GM10266 (cell line): ENCODE results near the gene CES2.
"Not testable (repeated sequence)": the region's sequence is repeated elsewhere in the genome, so short reads cannot be mapped to it uniquely, and the experiment has no call there.

Experiments used
- DNase-seq: peaks from one replicate; pipeline ENCODE4 v3.0.0; 2012; ENCODE audit errors: extremely low spot score
- TF ChIP-seq, protein P1 (sequence below): IDR thresholded peaks from 2 replicates; pipeline ENCODE4 v1.5.1; 2012; ENCODE audit warnings: mild to moderate bottlenecking, low read depth; ENCODE audit not compliant: control insufficient read depth, insufficient read depth; ENCODE audit errors: missing control alignments

CES2 gene

DNA sequence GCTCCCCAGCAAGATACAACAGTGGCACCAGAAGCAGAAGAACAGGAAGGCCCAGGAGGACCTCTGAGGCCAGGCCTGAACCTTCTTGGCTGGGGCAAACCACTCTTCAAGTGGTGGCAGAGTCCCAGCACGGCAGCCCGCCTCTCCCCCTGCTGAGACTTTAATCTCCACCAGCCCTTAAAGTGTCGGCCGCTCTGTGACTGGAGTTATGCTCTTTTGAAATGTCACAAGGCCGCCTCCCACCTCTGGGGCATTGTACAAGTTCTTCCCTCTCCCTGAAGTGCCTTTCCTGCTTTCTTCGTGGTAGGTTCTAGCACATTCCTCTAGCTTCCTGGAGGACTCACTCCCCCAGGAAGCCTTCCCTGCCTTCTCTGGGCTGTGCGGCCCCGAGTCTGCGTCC, 37.7 kb downstream of the CES2 start:
- no peak for DNase-seq
- TF ChIP-seq, protein P1, sequence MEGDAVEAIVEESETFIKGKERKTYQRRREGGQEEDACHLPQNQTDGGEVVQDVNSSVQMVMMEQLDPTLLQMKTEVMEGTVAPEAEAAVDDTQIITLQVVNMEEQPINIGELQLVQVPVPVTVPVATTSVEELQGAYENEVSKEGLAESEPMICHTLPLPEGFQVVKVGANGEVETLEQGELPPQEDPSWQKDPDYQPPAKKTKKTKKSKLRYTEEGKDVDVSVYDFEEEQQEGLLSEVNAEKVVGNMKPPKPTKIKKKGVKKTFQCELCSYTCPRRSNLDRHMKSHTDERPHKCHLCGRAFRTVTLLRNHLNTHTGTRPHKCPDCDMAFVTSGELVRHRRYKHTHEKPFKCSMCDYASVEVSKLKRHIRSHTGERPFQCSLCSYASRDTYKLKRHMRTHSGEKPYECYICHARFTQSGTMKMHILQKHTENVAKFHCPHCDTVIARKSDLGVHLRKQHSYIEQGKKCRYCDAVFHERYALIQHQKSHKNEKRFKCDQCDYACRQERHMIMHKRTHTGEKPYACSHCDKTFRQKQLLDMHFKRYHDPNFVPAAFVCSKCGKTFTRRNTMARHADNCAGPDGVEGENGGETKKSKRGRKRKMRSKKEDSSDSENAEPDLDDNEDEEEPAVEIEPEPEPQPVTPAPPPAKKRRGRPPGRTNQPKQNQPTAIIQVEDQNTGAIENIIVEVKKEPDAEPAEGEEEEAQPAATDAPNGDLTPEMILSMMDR, result no peak

DNA sequence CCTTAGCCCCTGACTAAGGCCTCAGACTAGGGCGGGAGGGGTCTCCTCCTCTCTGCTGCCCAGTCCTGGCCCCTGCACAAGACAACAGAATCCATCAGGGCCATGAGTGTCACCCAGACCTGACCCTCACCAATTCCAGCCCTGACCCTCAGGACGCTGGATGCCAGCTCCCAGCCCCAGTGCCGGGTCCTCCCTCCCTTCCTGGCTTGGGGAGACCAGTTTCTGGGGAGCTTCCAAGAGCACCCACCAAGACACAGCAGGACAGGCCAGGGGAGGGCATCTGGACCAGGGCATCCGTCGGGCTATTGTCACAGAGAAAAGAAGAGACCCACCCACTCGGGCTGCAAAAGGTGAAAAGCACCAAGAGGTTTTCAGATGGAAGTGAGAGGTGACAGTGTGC, 38.4 kb downstream of the CES2 start:
- TF ChIP-seq, protein P1, result no peak
- DNase-seq, result no peak

DNA sequence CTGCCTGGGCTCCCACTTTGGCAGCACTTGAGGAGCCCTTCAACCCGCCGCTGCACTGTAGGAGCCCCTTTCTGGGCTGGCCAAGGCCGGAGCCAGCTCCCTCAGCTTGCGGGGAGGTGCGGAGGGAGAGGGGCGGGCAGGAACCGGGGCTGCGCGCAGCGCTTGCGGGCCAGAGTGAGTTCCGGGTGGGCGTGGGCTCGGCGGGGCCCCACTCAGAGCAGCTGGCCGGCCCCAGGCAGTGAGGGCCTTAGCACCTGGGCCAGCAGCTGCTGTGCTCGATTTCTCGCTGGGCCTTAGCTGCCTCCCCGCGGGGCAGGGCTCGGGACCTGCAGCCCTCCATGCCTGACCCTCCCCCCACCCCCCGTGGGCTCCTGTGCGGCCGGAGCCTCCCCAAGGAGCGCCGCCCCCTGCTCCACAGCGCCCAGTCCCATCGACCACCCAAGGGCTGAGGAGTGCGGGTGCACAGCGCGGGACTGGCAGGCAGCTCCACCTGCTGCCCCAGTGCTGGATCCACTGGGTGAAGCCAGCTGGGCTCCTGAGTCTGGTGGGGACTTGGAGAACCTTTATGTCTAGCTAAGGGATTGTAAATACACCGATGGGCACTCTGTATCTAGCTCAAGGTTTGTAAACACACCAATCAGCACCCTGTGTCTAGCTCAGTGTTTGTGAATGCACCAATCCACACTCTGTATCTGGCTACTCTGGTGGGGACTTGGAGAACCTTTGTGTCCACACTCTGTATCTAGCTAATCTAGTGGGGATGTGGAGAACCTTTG, 39.0 kb downstream of the CES2 start:
- not testable (repeated sequence) for DNase-seq

DNA sequence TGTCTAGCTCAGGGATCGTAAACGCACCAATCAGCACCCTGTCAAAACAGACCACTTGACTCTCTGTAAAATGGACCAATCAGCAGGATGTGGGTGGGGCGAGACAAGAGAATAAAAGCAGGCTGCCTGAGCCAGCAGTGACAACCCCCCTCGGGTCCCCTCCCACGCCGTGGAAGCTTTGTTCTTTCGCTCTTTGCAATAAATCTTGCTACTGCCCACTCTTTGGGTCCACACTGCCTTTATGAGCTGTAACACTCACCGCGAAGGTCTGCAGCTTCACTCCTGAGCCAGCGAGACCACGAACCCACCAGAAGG, 39.6 kb downstream of the CES2 start:
- not testable (repeated sequence) for DNase-seq

DNA sequence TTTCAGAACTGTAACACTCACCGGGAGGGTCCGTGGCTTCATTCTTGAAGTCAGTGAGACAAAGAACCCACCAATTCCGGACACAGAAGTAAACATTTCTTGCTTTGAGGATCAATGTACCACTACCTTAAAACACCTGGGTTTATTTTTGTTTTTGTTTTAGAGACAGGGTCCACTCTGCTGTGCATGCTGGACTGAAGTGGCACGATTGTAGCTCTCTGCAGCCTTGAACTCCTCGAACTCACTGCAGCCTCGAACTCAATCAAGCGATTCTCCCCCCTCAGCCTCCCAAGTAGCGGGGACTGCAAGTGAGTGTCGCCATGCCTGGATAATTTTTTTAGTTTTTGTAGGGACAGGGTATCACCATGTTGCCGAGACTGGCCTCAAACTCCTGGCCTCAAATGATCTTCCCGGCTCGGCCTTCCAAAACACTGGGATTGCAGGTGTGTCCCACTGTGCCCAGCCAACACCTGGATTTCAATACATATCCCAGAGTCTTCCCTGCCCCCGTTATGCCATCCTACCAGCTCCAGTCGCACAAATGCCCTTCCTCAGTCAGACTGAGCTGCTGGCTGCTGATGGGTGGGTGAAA, 40.1 kb downstream of the CES2 start:
- TF ChIP-seq, protein P1, result no peak
- no peak for DNase-seq

DNA sequence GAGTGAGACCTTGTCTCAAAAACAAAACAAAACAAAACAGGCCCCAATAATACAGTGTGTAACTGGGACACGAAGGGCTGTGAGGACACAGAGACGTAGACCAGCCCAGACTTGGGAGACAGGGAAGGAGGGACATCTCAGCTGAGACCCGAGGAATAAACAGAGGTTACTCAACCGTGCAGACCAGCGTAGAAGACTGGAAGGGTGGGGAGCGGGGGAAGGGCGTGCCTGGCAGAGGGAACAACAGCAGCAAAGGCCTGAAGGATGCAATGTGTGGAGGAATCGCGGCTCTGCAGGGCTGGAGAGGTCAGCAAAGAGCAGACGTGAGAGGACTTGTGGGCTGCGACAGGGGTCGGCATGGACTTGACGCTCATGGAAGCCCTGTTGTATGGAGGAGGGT, 41.4 kb downstream of the CES2 start:
- no peak for DNase-seq
- TF ChIP-seq, protein P1, result no peak

DNA sequence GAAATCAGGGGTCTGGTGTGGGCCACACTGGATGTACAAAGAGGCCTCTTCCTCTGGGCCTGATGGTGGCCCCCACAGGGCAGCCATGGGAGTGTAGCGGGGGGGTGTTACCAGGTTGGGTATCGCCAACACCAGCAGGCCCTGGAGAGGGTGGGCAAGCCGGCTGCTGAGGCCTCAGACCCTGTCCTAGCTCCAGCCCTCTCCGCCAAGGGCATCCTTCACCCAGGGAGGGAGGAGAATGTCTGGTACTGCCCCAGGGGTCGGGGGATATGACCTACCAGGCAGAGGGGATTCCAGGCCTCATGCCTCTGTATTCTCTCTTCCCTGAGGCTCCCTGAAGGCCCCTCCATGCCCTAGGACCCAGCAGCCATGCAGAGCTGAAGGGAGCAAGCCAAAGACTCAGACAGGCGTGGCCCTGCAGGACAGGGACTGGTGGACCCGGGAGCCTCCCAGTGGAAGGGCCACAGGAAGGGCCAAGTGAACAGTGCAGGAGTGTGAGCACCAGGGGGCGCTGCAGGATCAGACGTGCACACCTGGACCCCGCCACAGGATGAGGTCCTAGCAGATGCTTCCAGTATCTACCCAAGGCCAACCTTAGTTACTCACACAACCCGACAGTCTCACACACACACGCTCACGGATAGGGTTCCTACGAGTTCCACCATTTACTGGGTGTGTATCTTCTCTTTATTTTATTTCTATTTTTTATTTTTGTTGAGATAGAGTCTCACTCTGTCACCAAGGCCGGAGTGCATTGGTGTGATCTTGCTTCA, 42.2 kb downstream of the CES2 start:
- peak; percentile 91 for DNase-seq
- TF ChIP-seq, protein P1, result peak; percentile 98

DNA sequence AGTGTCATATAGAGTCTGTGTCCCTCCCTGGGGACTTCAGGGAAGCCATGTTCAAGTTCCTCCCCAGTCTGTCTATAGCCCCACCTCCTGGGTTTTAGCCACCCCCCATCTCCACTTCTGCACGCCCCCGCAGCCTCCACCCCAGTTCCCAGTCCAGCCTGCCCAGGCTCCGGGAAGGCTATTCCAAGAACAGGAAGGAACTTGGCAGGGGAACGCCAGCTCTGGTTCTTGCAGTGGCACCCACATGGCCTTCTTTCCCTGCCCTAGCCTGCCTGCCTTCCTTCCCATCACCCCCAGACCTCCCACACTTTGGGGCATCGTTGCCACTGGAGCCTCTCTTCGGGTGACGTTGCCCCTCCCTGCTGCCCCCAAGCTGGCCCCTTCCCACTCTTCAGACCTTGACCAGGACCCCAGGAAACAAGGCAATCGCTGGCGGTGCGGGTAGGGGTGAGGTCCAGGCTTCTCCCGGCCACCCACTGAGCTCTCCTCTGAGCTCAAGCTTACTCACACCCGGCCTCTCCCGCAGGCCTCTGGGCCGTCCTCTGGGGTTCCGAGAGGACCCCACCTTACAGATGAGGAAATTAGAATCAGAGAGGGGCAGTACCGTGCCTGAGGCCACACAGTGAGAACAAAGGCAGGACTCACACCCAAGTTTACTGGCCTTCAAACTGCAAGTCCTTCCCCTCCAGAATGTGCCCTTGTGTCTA, 43.8 kb downstream of the CES2 start:
- TF ChIP-seq, protein P1, result no peak
- DNase-seq, result no peak
